GM19463 (cell line): Measurements from ENCODE around the gene SLC6A19.
"Not testable (repeated sequence)": the region's sequence is repeated elsewhere in the genome, so short reads cannot be mapped to it uniquely, and the experiment has no call there.

ENCODE experiments used
- ATAC-seq: cut with Tn5 transposase; IDR thresholded peaks from one replicate; pipeline ENCODE4 v1.9.1; 2021; ENCODE audit warnings: mild to moderate bottlenecking, moderate library complexity; ENCODE audit not compliant: unreplicated experiment

Gene SLC6A19

DNA sequence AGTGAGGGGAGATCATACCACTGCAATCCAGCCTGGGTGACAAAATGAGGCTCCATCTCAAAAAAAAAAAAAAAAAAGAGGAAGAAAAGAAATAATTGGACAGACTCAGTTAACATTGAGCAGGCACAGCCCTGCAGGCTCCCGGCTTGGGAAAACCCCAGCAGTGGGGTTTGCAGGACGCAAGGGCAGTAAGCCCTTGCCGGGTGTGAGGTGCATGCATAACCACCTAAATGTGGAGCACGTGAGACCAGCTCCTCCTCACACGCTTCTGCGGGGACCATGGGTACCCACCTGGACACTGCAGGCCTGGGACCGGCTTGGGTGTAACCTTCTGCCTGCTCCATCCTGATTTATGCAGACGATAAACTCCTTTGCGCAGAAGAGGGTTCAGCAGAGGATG lies 19.0 kb downstream of the SLC6A19 start:
- no peak for ATAC-seq

DNA sequence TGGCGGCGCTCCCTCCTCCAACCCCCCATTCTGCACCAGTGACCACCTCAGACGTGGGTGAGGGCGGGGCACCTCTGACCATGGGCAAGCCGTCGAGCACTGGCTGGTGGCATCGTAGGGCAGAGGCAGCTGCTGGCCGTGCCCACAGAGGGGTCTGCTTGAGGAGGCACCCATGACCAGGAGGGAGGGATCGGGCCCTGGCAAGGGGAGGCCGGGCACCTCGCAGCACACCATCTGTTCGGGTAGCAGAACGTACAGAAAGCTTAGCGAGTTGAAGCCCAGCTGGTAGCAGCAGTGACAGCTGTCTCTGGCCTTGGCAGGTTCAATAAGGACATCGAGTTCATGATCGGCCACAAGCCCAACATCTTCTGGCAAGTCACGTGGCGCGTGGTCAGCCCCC lies 19.4 kb downstream of the SLC6A19 start:
- ATAC-seq = no peak

DNA sequence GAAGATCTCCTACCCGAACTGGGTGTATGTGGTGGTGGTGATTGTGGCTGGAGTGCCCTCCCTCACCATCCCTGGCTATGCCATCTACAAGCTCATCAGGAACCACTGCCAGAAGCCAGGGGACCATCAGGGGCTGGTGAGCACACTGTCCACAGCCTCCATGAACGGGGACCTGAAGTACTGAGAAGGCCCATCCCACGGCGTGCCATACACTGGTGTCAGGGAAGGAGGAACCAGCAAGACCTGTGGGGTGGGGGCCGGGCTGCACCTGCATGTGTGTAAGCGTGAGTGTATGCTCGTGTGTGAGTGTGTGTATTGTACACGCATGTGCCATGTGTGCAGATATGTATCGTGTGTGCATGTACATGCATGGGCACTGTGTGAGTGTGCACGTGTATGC lies 20.3 kb downstream of the SLC6A19 start:
- ATAC-seq = no peak

DNA sequence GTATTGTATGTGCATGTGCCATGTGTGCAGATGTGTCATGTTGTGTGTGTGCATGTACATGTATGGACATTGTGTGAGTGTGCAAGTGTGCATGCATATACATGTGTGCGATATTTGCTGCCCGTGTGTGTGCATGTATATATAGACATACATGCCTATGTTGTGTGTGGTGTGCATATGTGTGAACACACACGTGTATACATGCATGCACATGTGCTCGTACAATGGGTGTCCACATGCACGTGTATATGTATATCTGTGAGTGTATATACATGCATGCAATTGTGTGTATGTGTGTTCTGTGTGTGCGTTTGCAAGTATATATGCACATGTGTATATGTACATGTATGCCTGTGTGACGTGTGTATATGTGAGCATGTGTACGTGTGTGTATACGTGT lies 20.8 kb downstream of the SLC6A19 start:
- no peak for ATAC-seq

DNA sequence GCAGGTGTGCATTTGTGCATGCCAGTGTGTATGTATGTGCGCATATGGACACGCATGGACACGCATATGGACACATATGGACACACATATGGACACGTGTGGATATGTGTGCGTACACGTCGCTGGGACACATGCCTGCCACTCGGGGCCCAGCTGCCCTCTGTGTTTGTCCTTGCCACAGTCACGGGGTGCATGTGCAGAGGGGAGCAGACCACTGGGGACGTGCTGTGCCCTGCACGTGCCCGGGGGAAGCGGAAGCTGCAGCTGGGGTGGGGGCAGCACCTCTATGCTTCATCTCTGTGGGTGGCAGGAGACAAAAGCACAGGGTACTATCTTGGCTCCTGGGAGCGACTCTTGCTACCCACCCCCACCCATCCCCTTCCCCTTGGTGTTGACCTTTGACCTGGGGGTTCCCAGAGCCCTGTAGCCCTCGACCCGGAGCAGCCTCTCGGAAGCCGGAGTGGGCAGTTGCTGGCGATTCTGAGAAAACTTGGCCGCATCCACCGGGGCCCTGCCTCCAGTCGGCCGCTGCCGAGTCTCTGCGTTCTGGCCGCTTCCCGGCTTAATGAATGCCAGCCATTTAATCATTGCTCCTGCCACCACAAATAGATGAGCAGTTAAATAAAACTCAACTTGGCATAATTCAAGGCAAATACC lies 21.4 kb downstream of the SLC6A19 start:
- no peak for ATAC-seq

DNA sequence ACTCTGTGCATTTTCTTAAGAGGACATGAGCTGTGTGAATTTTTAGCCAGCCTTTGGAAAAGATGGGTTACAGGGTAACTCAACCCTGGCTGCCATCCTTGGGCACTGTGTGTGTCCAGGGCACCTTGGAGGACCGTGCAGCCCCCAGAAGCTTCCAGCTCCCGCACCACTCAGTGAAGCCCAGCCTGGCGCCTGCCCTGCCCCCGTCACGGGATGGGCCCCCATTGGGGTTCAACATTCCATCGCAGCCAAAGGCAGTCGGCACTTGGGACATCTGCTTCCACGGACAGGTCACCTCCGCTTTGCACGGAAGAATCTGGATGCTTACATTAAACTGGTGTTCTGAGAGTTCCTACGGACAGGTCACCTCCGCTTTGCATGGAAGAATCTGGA lies 21.9 kb downstream of the SLC6A19 start:
- no peak for ATAC-seq

DNA sequence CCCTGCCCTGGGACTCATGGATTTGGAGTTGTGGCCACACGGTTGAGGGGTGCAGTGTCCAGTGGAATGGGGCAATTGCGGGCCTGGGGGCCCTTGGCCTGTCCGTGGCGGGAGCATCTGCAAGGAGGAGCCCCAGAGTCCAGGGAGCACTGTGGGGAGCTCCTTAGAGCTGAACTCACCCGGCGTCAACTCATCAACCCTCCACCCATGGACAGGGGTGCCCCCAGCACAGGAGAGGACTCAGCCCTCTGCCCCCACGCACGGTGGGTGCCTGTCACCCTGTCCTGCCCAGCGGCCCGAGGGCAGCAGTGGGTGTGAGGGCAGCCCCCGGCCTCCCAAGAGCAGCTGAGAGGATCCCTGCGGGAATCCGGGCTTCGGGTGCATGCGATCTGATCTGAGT lies 23.2 kb downstream of the SLC6A19 start:
- no peak for ATAC-seq

DNA sequence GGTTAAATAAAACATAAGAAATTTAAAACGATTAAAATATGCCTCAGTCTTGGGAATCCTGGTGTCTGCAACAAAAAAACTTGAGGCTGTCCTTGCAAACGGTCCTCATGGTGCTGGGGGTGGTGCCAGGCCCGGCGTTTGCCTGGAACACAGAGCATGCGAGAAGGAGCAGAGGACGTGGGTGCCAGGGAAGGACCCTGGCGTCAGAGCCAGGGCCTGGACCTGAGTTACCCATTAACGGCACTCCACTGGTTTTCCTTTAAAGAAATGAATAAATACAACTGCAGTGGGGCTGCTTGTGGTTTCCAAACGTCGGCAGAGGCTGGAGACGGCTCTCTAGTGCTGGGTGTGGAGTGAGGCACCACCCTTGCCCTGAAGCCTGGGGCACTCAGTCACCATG lies 23.7 kb downstream of the SLC6A19 start, which contains the start of gene SLC6A18:
TSS of gene SLC6A18 (plus strand) at position 301 of the 400 bp plus-strand sequence. CDS start at position 398, 97 bp downstream.
- ATAC-seq = no peak

DNA sequence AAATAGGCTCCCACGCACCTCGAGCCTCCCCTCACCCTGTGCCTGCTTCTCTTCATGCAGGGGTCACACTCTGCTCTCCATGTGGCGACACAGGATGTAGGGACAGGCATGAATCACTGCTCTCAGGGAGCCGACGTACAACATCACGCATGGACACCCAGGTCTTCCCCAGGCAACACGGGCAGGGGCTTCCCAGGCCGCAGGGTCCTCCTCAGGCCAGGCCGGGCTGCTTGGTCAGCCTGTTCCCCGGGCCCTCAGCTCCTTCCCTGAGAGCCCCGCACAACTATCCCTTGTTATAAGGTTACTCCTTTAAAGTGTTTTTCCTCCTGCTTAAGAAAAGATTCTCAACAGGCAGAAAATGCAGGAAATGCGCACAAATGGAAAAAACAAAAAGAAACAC lies 24.8 kb downstream of the SLC6A19 start:
- ATAC-seq = no peak

DNA sequence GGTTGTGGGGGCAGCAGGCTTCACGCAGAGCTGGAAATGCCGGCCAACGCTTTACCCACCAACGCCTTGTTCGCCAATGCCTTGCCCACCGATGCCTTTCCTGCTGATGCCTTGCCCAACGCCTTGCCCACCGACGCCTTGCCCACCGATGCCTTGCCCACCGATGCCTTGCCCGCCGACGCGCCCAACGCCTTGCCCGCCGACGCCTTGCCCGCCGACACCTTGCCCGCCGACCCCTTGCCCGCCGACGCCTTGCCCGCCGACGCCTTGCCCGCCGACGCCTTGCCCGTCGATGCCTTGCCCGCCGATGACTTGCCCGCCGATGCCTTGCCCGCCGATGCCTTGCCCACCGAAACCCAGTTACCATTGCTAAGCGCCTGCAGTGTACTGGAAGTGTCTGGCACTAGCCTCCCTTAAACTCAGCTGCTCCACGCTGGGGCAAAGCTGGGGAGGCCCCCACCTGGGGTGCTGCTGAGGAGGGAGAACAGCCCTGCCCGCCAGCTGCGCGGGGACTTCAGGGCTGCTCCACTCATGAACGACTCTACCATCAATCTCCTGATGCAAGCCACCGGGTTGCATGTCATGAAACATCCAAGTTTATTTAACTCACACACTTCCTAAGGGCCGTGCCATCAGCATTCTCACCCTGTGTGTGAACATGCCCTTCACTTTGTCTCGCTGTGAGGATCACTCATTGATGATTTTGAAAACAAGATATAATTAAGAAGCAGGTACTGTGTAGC lies 25.6 kb downstream of the SLC6A19 start:
- ATAC-seq = no peak

DNA sequence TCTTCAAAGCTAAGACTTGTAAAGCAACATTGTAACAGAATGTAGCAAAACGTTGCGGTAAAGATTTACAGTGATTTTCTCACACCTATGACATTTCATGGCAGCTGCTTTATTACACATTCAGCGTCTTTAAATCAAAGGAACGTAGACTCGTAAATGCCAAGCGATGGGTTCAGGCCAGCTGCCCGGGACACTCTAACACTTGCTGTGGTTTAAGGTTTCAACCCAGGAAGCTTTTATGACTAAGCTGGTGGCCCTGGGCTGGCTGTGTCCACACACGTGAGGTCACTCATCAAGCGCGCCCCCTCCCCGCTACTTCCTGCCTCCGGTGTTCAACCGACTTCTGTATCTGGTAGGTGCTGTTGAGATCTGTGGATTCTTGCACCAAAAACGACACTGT lies 26.3 kb downstream of the SLC6A19 start:
- ATAC-seq = no peak

DNA sequence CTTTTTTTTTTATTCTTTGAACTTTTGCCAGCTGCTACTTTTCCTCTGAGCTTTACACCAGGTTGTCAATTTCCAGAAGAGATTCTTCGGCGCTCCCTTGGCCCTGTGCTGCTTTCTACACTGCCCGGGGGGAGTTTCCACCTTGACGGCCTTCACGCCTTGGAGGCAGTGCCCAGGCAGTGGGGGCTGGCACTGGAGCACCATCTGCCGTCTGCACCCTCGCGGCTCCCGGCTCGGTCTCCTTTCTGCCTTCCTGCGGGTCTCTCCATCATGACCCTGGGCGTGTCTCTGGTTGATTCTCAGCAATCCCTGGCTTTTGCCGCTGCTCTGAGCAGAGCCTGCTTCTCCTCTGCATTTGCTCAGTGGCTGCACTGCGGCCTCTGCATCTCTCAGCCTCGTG lies 26.7 kb downstream of the SLC6A19 start:
- ATAC-seq = no peak

DNA sequence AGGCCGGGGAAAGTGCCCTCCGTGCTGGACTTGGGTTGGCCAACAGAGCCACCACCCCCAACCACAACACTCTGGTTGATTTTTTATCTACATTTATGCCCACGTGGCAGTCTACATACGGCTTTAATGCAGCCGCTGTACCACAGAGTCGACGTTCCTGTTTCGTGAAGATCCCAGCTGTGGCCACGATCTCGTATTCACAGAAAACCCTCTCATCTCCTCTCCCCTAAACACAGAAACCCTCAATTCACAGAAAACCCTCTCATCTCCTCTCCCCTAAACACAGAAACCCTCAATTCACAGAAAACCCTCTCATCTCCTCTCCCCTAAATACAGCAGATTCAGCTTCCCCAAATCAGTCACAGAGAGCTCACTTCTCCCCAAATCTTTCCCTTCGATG lies 27.6 kb downstream of the SLC6A19 start:
- ATAC-seq = not testable (repeated sequence)

DNA sequence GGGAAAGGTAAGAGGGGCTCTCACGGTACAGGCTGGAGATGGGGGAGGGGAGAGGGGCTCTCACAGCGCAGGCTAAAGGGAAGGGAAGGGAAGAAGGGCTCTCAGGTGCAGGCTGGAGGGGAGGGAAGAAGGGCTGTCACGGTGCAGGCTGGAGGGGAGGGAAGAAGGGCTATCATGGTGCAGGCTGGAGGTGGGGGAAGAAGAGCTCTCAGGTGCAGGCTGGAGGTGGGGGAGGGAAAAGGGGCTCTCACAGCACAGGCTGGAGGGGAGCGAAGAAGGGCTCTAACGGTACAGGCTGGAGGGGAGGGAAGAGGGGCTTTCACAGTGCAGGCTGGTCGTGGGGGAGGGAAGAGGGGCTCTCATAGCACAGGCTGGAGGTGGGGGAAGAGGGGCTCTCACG lies 28.4 kb downstream of the SLC6A19 start:
- no peak for ATAC-seq

DNA sequence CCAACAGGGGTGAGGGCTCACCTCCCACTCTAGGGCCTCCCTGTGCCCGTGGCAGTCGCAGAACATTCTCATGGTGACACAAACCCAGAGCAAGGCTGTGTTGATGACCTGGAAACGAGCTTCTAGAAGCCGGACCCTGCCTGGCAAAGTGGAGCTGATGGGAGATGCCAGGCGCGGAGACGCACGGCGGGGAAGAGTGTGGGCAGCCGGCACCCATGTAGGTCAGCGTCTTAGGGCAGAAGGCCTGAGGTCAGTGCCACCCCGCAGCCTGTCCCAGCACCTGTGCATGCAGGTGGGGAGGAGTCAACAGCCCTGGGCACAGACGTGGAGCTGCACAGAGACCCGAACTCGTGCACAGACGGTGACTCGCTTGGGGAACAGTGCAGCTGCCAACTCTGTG lies 29.2 kb downstream of the SLC6A19 start:
- ATAC-seq = no peak

DNA sequence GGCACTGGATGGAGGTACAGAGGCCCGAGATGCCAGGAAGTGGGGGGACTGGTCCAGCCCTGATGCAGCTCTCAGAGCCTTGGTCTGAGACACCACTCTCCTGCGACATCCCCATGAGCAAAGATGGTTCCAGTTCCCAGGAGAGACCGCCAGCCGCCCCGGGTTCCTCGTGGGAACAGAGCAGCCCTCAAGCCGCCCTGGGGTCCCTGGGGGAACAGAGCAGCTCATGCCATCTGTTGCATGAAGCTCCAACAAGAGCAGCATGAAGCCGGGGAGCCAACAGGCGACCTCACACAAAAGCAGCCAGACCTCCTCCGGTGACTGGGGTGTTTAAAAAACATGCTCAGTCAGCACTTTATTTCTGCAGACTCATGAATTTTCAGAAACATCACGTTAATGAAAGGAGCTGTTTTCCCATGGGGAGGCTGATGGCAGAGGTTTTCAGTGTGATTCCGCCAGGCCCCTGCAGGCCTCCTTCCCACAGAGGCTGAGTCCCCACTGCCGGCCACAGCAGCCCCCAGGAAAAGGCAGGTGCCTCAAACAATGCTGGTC lies 30.0 kb downstream of the SLC6A19 start:
- ATAC-seq = no peak

DNA sequence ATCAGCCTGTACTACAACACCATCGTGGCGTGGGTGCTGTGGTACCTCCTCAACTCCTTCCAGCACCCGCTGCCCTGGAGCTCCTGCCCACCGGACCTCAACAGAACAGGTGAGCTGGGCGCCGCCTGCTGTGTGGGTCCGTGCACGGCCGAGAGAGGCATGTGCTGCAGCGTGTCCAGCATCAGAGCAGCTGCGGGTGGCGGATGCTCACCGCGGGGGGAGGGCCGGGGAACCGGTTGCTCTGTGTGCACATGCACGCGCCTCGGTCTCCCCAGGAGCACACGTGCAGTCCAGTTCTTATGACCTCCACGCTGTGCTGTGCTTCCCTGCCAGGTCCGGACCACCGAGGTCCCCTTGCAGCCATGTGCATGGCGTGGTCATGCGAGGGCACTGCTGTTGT lies 31.4 kb downstream of the SLC6A19 start:
- ATAC-seq = no peak

DNA sequence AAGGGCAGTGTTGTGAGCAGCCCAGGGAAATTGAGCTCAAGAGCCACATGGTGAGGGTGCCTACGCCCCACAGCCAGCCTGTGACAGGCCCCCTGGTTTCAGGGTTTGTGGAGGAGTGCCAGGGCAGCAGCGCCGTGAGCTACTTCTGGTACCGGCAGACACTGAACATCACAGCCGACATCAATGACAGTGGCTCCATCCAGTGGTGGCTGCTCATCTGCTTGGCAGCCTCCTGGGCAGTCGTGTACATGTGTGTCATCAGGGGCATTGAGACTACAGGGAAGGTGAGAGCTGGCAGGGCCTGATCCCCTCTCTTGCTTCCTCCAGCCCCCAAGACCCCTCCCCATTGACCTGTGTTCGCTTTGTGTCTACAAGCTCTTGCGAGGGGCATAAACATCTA lies 34.0 kb downstream of the SLC6A19 start:
- ATAC-seq = no peak

DNA sequence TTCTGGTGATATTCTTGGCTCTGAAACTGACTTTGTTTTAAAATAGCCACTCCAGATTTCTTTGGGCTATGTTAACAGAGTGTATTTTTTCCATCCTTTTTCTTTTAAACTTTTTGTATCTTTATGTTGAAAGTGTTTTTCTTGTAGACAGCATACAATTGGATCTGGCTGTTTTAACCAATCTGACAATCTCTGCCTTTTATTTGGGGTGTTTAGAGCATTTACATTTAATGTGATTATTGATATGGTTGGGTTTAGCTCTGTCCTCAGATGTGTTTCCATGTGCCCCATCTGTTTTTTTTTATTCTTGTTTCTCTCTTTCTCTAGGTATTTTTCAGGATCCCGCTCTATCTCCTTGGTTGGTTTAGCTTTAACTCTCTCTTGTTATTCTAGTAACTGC lies 34.4 kb downstream of the SLC6A19 start:
- ATAC-seq = no peak

DNA sequence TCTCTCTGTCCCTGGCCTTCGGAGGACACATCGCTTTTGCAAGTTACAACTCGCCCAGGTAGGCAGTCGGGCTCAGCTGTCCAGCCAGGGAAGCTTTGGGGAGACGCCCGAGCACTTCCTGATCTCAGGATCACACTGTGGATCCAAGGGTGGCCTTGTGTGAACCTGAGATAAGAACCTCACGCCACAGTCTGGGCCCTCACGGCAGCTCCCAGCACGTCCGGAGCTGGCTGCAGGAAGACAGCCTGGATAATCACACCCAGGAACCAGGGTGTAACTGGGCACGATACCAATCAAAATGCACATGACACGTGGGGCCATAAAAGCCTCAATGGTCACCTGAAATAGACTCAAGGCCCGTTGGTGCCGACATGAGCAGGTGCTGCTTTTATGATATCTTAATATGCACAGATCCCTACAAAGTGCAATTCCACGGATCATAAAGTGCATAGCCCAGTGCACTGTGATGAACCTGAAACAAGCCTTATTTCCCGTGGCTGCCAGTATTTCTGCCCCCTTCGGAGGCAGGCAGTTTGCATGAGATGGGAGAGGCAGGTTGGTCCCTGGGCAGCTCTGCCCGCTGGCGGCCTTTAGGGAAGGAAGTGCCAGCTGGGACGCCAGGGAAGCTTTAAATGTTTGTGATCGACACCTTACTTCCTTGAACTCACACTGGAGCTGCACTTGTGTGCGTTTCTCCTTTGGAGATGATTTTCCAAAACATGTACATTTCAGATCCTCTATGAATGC lies 38.3 kb downstream of the SLC6A19 start:
- no peak for ATAC-seq

DNA sequence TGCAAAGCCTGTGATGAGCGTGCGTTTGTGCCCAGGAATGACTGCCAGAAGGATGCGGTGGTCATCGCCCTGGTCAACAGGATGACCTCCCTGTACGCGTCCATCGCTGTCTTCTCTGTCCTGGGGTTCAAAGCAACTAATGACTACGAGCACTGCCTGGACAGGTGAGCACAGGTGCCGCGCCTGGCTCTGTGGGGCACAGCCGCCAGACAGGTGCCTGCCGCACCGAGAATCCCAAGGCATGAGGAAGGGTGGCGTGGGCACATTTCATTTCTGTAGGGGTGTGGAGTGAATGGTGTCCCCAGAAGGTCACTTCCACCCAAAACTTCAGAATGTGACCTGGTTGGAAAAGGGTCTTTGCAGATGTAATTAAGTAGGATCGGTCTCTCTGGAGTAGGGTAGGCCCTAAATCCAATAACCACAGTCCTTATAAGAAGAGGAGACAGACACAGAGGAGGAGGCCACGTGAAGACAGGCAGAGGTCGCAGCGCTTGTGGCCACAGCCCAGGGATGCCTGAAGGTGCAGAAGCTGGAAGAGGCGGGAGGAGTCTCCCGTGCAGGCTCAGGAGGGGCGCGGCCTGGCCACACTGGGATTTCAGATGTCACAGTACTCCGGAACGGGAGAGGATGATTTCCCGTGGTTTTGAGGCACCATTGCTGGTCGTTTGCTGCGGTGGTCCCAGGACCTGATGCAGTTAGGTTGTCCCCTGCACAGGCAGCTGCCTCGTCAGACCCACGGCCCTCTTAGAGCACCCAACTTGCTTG lies 39.3 kb downstream of the SLC6A19 start:
- ATAC-seq = no peak
